HCT116 (cell line): Measurements from ENCODE around the gene MRAP2. TPM values are rescaled to one million over a fixed set of nuclear protein-coding genes. Genes with fewer than 3 reads are reported as not detected.

Experiments
- ATAC-seq: fragments of 200-7000 bp; cut with Tn5 transposase; 2 replicates; pipeline ENCODE4 v1.9.1; 2020; ENCODE audit warnings: mild to moderate bottlenecking, moderate library complexity
- BruUV-seq: library from RNA; stranded (reverse); fragments of 400-500 nt; replicated peaks from 2 replicates; lab custom pipeline; 2021; lab: Mats Ljungman, UMichigan
- CTCF ChIA-PET: fragments of 300-600 bp; sonication (Branson Sonifier 250); formaldehyde crosslinking; loops from one replicate; lab custom pipeline; 2021; ENCODE audit warnings: antibody characterized with exemption; lab: Charles Lee
- POLR2A ChIA-PET: fragments of 300-600, 350-600 bp; sonication (Branson Sonifier 250); formaldehyde crosslinking; loops from one replicate; lab custom pipeline; 2021; ENCODE audit warnings: antibody characterized with exemption; lab: Charles Lee
- RAD21 ChIA-PET, 2 experiments: fragments of 300-600 bp; sonication (Branson Sonifier 250); formaldehyde crosslinking; loops; one replicate each; lab custom pipeline; 2023; ENCODE audit warnings: low total read pairs in 2 of 2; ENCODE audit not compliant: uncharacterized antibody in 2 of 2, unreplicated experiment in 2 of 2, low non-redundant PET in 1 of 2; lab: Charles Lee
- DNase-seq: peaks from one replicate; pipeline ENCODE4 v3.0.0-alpha.2; 2010; ENCODE audit warnings: low read depth, low spot score
- H2AFZ ChIP-seq: fragments of 200-600 bp; shearing (Covaris generic), sonication (generic); 2 replicates; pipeline ENCODE4 v1.6.1; 2017; ENCODE audit warnings: low read depth, mixed run types, mixed read lengths, antibody characterized with exemption, low read length; ENCODE audit not compliant: poor library complexity, severe bottlenecking
- H3K27ac ChIP-seq: 2 replicates; pipeline ENCODE4 v1.5.1; 2012; ENCODE audit warnings: low read depth, low read length
- H3K27me3 ChIP-seq: fragments of 200-600 bp; sonication (generic); 2 replicates; pipeline ENCODE4 v1.6.1; 2016; ENCODE audit warnings: mixed run types, low read length, mixed read lengths; ENCODE audit not compliant: insufficient read depth
- H3K36me3 ChIP-seq, 2 experiments: fragments of 200-500 bp in 1 of 2; fragments of 200-600 bp in 1 of 2; sonication (Bioruptor generic) in 1 of 2; sonication (generic) in 1 of 2; 2 replicates each; pipeline versions ENCODE4 v1.5.1 to v1.6.1; 2014 to 2016; ENCODE audit warnings: low read length in 2 of 2, inconsistent platforms in 1 of 2, mixed read lengths in 1 of 2, mixed run types in 1 of 2; ENCODE audit not compliant: insufficient read depth in 2 of 2, control insufficient read depth in 1 of 2
- H3K4me1 ChIP-seq, 2 experiments: fragments of 200-600 bp in 1 of 2; sonication (generic) in 1 of 2; 2 replicates each; pipeline versions ENCODE4 v1.5.1 to v1.6.1; 2012 to 2017; ENCODE audit warnings: low read length in 2 of 2, inconsistent platforms in 1 of 2, mild to moderate bottlenecking in 1 of 2, mixed read lengths in 1 of 2, mixed run types in 1 of 2, moderate library complexity in 1 of 2; ENCODE audit not compliant: insufficient read depth in 2 of 2, control insufficient read depth in 1 of 2
- H3K4me2 ChIP-seq: fragments of 200-600 bp; sonication (generic); 2 replicates; pipeline ENCODE4 v1.6.1; 2017; ENCODE audit warnings: mixed run types, low read length, mixed read lengths
- H3K4me3 ChIP-seq, 2 experiments: fragments of 200-600 bp in 1 of 2; sonication (generic) in 1 of 2; replicated peaks in 1 of 2; 2 replicates each; pipeline ENCODE4 v1.5.1; 2011 to 2016; ENCODE audit warnings: low read length in 2 of 2, control low read depth in 1 of 2, low read depth in 1 of 2, mild to moderate bottlenecking in 1 of 2, mixed read lengths in 1 of 2, mixed run types in 1 of 2
- H3K79me2 ChIP-seq: fragments of 200-600 bp; sonication (generic); 2 replicates; pipeline ENCODE4 v1.6.1; 2017; ENCODE audit warnings: mild to moderate bottlenecking, mixed run types, low read length, moderate library complexity, mixed read lengths; ENCODE audit not compliant: insufficient read depth
- H3K9ac ChIP-seq: fragments of 200-600 bp; sonication (generic); 2 replicates; pipeline ENCODE4 v1.6.1; 2016; ENCODE audit warnings: low read length, mixed read lengths
- H3K9me2 ChIP-seq: fragments of 200-600 bp; sonication (generic), shearing (Covaris generic); 2 replicates; pipeline ENCODE4 v1.6.1; 2017; ENCODE audit warnings: mixed run types, mild to moderate bottlenecking, moderate library complexity; ENCODE audit not compliant: insufficient read depth
- H3K9me3 ChIP-seq, 2 experiments: fragments of 200-500 bp in 1 of 2; fragments of 200-600 bp in 1 of 2; sonication (Bioruptor generic) in 1 of 2; sonication (generic) in 1 of 2; 2 replicates each; pipeline ENCODE4 v1.6.1; 2014 to 2017; ENCODE audit warnings: low read length in 2 of 2, mixed read lengths in 2 of 2, inconsistent platforms in 1 of 2, low read depth in 1 of 2, mild to moderate bottlenecking in 1 of 2, mixed run types in 1 of 2, moderate library complexity in 1 of 2; ENCODE audit not compliant: control insufficient read depth in 1 of 2, insufficient read depth in 1 of 2
- H4K20me1 ChIP-seq: fragments of 200-600 bp; sonication (generic), shearing (Covaris generic); 2 replicates; pipeline ENCODE4 v1.6.1; 2017; ENCODE audit warnings: mixed run types, mild to moderate bottlenecking, moderate library complexity; ENCODE audit not compliant: insufficient read depth
- CEBPB ChIP-seq: IDR thresholded peaks from 2 replicates; pipeline ENCODE4 v1.6.1; 2012; ENCODE audit warnings: low read depth
- EGR1 ChIP-seq: IDR thresholded peaks from 2 replicates; pipeline ENCODE4 v1.6.1; 2012; ENCODE audit warnings: low read depth
- EZH2phosphoT487 ChIP-seq: fragments of 200-600 bp; IDR thresholded peaks from 2 replicates; pipeline ENCODE4 v1.6.1; 2018; ENCODE audit warnings: antibody characterized with exemption, borderline replicate concordance
- FOSL1 ChIP-seq: IDR thresholded peaks from 2 replicates; pipeline ENCODE4 v1.6.1; 2012; ENCODE audit warnings: low read depth
- MAX ChIP-seq: IDR thresholded peaks from 2 replicates; pipeline ENCODE4 v1.6.1; 2012
- POLR2AphosphoS5 ChIP-seq: IDR thresholded peaks from 2 replicates; pipeline ENCODE4 v1.6.1; 2011; ENCODE audit warnings: mild to moderate bottlenecking, low read depth, low read length, moderate library complexity
- RAD21 ChIP-seq: IDR thresholded peaks from 2 replicates; pipeline ENCODE4 v1.6.1; 2012; ENCODE audit warnings: low read depth, mild to moderate bottlenecking
- YY1 ChIP-seq: IDR thresholded peaks from 2 replicates; pipeline ENCODE4 v1.6.1; 2011; ENCODE audit warnings: low read length, low read depth, moderate library complexity, mild to moderate bottlenecking; ENCODE audit not compliant: insufficient replicate concordance; ENCODE audit errors: extremely low read depth
- ZBTB33 ChIP-seq: IDR thresholded peaks from 2 replicates; pipeline ENCODE4 v1.6.1; 2011; ENCODE audit warnings: mild to moderate bottlenecking, low read length, moderate library complexity; ENCODE audit not compliant: insufficient replicate concordance; ENCODE audit errors: extremely low read depth
- ZNF274 ChIP-seq: fragments of 200-500 bp; sonication (Bioruptor generic); IDR thresholded peaks from 2 replicates; pipeline ENCODE4 v1.6.1; 2014; ENCODE audit warnings: mild to moderate bottlenecking, low read depth, low read length, inconsistent platforms
- intact Hi-C: fragments of 100-400 bp; cut with micrococcal nuclease; formaldehyde crosslinking; loops from 2 replicates; pipeline ENCODE4 v1.10.0; 2022
- total RNA-seq: library from RNA; stranded (reverse); gene quantifications from one replicate; pipeline ENCODE4 v1.2.1, GENCODE V29; 2021; ENCODE audit not compliant: unreplicated experiment
- TF ChIP-seq, protein P1 (sequence below): IDR thresholded peaks from 2 replicates; pipeline ENCODE4 v1.6.1; 2012; ENCODE audit warnings: low read depth

The MRAP2 gene
- total RNA-seq, 1 experiment from 2014 or later = 1.4 TPM

GRCh38 chr6:84016029-84016428 lies 17.5 kb upstream of the MRAP2 start:
- POLR2A ChIA-PET = no interaction called here
- no peak overlapping the region for H3K4me2 ChIP-seq

More at GRCh38 chr6:84016029-84016428, 17.5 kb upstream of the MRAP2 start:
- intact Hi-C loops = no loop called here
- RAD21 ChIA-PET = no interaction called here
- H4K20me1 ChIP-seq = no peaks in the 10 kb centered on the region
- ATAC-seq (no peak), DNase-seq (no peak)
- CTCF ChIA-PET = no interaction called here
- H3K9me2 ChIP-seq = no peaks in the 10 kb centered on the region
- H3K4me1 ChIP-seq = peaks cover 0 to 10% of the 10 kb centered on the region in 2 experiments; a peak in 2 of 4 replicates
- no peak overlapping the region for H2AFZ ChIP-seq
- no peaks in the 10 kb centered on the region for H3K36me3 ChIP-seq
- H3K27ac ChIP-seq = no peak overlapping the region
- H3K9me3 ChIP-seq = no peaks in the 10 kb centered on the region
- no TSS peak for BruUV-seq
- H3K79me2 ChIP-seq = no peaks in the 10 kb centered on the region
- TF ChIP-seq ZNF274 (no peak), MAX (no peak), YY1 (no peak), RAD21 (no peak), EGR1 (no peak), POLR2AphosphoS5 (no peak), CEBPB (no peak), EZH2phosphoT487 (no peak), FOSL1 (no peak), ZBTB33 (no peak)
- TF ChIP-seq, protein P1, sequence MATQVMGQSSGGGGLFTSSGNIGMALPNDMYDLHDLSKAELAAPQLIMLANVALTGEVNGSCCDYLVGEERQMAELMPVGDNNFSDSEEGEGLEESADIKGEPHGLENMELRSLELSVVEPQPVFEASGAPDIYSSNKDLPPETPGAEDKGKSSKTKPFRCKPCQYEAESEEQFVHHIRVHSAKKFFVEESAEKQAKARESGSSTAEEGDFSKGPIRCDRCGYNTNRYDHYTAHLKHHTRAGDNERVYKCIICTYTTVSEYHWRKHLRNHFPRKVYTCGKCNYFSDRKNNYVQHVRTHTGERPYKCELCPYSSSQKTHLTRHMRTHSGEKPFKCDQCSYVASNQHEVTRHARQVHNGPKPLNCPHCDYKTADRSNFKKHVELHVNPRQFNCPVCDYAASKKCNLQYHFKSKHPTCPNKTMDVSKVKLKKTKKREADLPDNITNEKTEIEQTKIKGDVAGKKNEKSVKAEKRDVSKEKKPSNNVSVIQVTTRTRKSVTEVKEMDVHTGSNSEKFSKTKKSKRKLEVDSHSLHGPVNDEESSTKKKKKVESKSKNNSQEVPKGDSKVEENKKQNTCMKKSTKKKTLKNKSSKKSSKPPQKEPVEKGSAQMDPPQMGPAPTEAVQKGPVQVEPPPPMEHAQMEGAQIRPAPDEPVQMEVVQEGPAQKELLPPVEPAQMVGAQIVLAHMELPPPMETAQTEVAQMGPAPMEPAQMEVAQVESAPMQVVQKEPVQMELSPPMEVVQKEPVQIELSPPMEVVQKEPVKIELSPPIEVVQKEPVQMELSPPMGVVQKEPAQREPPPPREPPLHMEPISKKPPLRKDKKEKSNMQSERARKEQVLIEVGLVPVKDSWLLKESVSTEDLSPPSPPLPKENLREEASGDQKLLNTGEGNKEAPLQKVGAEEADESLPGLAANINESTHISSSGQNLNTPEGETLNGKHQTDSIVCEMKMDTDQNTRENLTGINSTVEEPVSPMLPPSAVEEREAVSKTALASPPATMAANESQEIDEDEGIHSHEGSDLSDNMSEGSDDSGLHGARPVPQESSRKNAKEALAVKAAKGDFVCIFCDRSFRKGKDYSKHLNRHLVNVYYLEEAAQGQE = no peak
- no peak overlapping the region for H3K4me3 ChIP-seq
- H3K9ac ChIP-seq = no peak overlapping the region
- no peaks in the 10 kb centered on the region for H3K27me3 ChIP-seq
